Measurements from ENCODE around the gene FAM76B. TPM values are rescaled to one million over a fixed set of nuclear protein-coding genes. Genes with fewer than 3 reads are reported as not detected.

The FAM76B gene
- total and polyA plus RNA-seq, 2 donors (not counting 1 experiment from before 2014, with no cell fraction given): 36.5 to 80.9 TPM

DNA sequence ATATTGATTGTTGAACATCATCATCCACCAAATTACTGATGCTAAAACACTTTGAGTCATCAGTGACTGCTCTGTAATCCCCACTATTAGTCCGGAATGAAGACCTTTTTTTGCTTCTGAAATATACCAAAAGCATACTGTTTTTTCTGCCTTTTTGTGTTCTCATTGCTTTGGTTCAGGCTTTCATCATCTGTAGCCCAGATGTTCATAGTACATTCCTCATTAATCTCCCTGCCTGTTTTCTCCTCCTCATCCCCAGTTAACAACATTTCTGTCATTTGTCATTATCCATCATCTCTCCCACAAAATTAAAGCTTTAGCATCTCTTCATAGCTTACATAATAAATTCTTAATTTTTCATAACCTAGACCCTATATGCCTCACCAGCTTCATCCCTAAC lies 10.0 kb upstream of the FAM76B start:
- H3K4me1 ChIP-seq (ENCODE audit: control insufficient read depth in 2 of 2, insufficient read depth in 2 of 2, low read length in 2 of 2): no peaks in the 10 kb centered on the region
- peaks cover 11% of the 10 kb centered on the region for H4K20me1 ChIP-seq (ENCODE audit: control insufficient read depth, insufficient read depth, low read length, poor library complexity, severe bottlenecking)
- peaks cover 9 to 39% of the 10 kb centered on the region in 2 experiments for H3K36me3 ChIP-seq (replicated peaks in 1 of 2; ENCODE audit: control extremely low read depth in 1 of 2, control insufficient read depth in 1 of 2, extremely low read depth in 1 of 2, insufficient read depth in 2 of 2, low read length in 1 of 2)
- H3K9ac ChIP-seq (ENCODE audit: low read length): no peak overlapping the region
- POLR2A ChIA-PET: interaction anchor here (0.7 kb wide), 1 partner anchor 644 kb away, joined by 3 read pairs; no protein-coding TSS in a partner anchor
- H3K79me2 ChIP-seq (ENCODE audit: control insufficient read depth, insufficient read depth, low read length): peaks cover 32% of the 10 kb centered on the region
- 100% methylated on average over 1 of the region's 1 CpG for WGBS (ENCODE audit: insufficient coverage)
- H3K9me3 Mint-ChIP-seq (ENCODE audit: insufficient read depth): no peaks in the 10 kb centered on the region
- intact Hi-C loops (cut with micrococcal nuclease): no loop called here
- H3K27ac ChIP-seq (ENCODE audit: low read length in 2 of 2): no peak overlapping the region
- no peak overlapping the region for H3K4me3 ChIP-seq (ENCODE audit: control extremely low read depth in 1 of 5, extremely low read depth in 1 of 5, insufficient read depth in 1 of 5, low read depth in 2 of 5, low read length in 4 of 5)
- H3K4me2 ChIP-seq (replicated peaks; ENCODE audit: low read depth, low read length, poor library complexity, severe bottlenecking): no peak overlapping the region
- H2AFZ ChIP-seq (ENCODE audit: insufficient read depth, low read depth, low read length, poor library complexity, severe bottlenecking): no peak overlapping the region
- no peak overlapping the region for H3K4me3 Mint-ChIP-seq
- DNase-seq: no peak
- no peak for ATAC-seq (ENCODE audit: low read depth)
- peaks cover 9% of the 10 kb centered on the region for H3K4me1 Mint-ChIP-seq
- H3K27me3 Mint-ChIP-seq: no peaks in the 10 kb centered on the region
- no peak overlapping the region for H3K27ac Mint-ChIP-seq
- CTCF ChIA-PET: interaction anchor here (0.8 kb wide), 1 partner anchor 662 kb away, joined by 4 read pairs; no protein-coding TSS in a partner anchor
- no peaks in the 10 kb centered on the region for H3K27me3 ChIP-seq (replicated peaks in 1 of 4; ENCODE audit: control extremely low read depth in 1 of 4, control insufficient read depth in 3 of 4, insufficient read depth in 4 of 4, low read length in 3 of 4)
- no peak for TF ChIP-seq EZH2 (IDR thresholded peaks at IDR 0.05; ENCODE audit: borderline replicate concordance, insufficient read depth, low read depth, low read length, poor library complexity, severe bottlenecking)
- TF ChIP-seq, protein P1, sequence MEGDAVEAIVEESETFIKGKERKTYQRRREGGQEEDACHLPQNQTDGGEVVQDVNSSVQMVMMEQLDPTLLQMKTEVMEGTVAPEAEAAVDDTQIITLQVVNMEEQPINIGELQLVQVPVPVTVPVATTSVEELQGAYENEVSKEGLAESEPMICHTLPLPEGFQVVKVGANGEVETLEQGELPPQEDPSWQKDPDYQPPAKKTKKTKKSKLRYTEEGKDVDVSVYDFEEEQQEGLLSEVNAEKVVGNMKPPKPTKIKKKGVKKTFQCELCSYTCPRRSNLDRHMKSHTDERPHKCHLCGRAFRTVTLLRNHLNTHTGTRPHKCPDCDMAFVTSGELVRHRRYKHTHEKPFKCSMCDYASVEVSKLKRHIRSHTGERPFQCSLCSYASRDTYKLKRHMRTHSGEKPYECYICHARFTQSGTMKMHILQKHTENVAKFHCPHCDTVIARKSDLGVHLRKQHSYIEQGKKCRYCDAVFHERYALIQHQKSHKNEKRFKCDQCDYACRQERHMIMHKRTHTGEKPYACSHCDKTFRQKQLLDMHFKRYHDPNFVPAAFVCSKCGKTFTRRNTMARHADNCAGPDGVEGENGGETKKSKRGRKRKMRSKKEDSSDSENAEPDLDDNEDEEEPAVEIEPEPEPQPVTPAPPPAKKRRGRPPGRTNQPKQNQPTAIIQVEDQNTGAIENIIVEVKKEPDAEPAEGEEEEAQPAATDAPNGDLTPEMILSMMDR (IDR thresholded peaks at IDR 0.05): no peak
- H3K9me3 ChIP-seq (ENCODE audit: control extremely low read depth in 1 of 3, control insufficient read depth in 2 of 3, insufficient read depth in 1 of 3, low read length in 2 of 3): no peaks in the 10 kb centered on the region

DNA sequence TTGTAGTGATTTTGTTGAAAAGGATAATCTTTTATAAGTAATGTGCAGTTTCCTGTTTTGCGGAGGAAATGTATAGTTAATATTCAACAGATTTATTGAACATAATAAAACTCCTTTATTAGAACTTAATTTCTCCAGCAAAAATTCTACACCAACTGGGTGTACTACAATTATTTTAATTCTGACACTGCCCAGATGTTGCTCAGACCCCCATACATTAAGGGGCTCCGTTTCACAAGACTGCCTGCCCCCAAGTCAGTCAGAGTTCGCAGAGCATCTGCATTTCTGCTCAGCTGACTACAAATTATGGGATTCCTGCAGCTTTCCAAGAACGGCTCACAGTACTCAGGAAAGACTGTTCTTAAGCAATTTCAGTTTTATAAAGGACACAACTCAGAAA lies 6.9 kb upstream of the FAM76B start:
- intact Hi-C loops (cut with micrococcal nuclease): no loop called here
- ChIA-PET POLR2A (no interaction called here), CTCF (interaction anchor here (1.5 kb wide), 2 partner anchors 39 to 659 kb away, joined by 3 read pairs; no protein-coding TSS in a partner anchor)
- H3K79me2 ChIP-seq (ENCODE audit: control insufficient read depth, insufficient read depth, low read length): peaks cover 62% of the 10 kb centered on the region
- no peak overlapping the region for H3K9ac ChIP-seq (ENCODE audit: low read length)
- H3K27ac ChIP-seq (ENCODE audit: low read length in 2 of 2): no peak overlapping the region
- peaks cover 11% of the 10 kb centered on the region for H4K20me1 ChIP-seq (ENCODE audit: control insufficient read depth, insufficient read depth, low read length, poor library complexity, severe bottlenecking)
- no peaks in the 10 kb centered on the region for H3K9me3 Mint-ChIP-seq (ENCODE audit: insufficient read depth)
- DNase-seq (no peak), ATAC-seq (ENCODE audit: low read depth) (no peak)
- H2AFZ ChIP-seq (ENCODE audit: insufficient read depth, low read depth, low read length, poor library complexity, severe bottlenecking): no peak overlapping the region
- H3K9me3 ChIP-seq (ENCODE audit: control extremely low read depth in 1 of 3, control insufficient read depth in 2 of 3, insufficient read depth in 1 of 3, low read length in 2 of 3): no peaks in the 10 kb centered on the region
- H3K4me3 Mint-ChIP-seq: no peak overlapping the region
- H3K27ac Mint-ChIP-seq: no peak overlapping the region
- H3K27me3 Mint-ChIP-seq: no peaks in the 10 kb centered on the region
- H3K4me2 ChIP-seq (replicated peaks; ENCODE audit: low read depth, low read length, poor library complexity, severe bottlenecking): no peak overlapping the region
- TF ChIP-seq EZH2 (IDR thresholded peaks at IDR 0.05; ENCODE audit: borderline replicate concordance, insufficient read depth, low read depth, low read length, poor library complexity, severe bottlenecking): no peak
- TF ChIP-seq, protein P1 (IDR thresholded peaks at IDR 0.05): no peak
- no peak overlapping the region for H3K4me3 ChIP-seq (ENCODE audit: control extremely low read depth in 1 of 5, extremely low read depth in 1 of 5, insufficient read depth in 1 of 5, low read depth in 2 of 5, low read length in 4 of 5)
- 85% methylated on average over 2 of the region's 4 CpGs for WGBS (ENCODE audit: insufficient coverage)
- peaks cover 8 to 22% of the 10 kb centered on the region in 2 experiments for H3K36me3 ChIP-seq (replicated peaks in 1 of 2; ENCODE audit: control extremely low read depth in 1 of 2, control insufficient read depth in 1 of 2, extremely low read depth in 1 of 2, insufficient read depth in 2 of 2, low read length in 1 of 2)
- no peaks in the 10 kb centered on the region for H3K27me3 ChIP-seq (replicated peaks in 1 of 4; ENCODE audit: control extremely low read depth in 1 of 4, control insufficient read depth in 3 of 4, insufficient read depth in 4 of 4, low read length in 3 of 4)
- H3K4me1 ChIP-seq (ENCODE audit: control insufficient read depth in 2 of 2, insufficient read depth in 2 of 2, low read length in 2 of 2): peaks cover 8% of the 10 kb centered on the region in 2 donors
- H3K4me1 Mint-ChIP-seq: peaks cover 31% of the 10 kb centered on the region

Data from B cell (primary cell).